Mucosa of rectum (tissue), 2 donors: ENCODE results near the gene PHOX2A.

ENCODE experiments used
- H3K27ac ChIP-seq, 2 donors: one replicate each; pipeline ENCODE4 v1.7.0; 2013; ENCODE audit warnings: inconsistent platforms in 2 of 2, low read depth in 2 of 2, low read length in 2 of 2
- H3K27me3 ChIP-seq, 2 donors: one replicate each; pipeline ENCODE4 v1.7.0; 2013; ENCODE audit warnings: low read length in 2 of 2; ENCODE audit not compliant: control insufficient read depth in 2 of 2, insufficient read depth in 2 of 2
- H3K36me3 ChIP-seq, 2 donors: one replicate each; pipeline ENCODE4 v1.7.0; 2013; ENCODE audit warnings: low read length in 2 of 2; ENCODE audit not compliant: control insufficient read depth in 2 of 2, insufficient read depth in 2 of 2
- H3K4me1 ChIP-seq, 2 donors: one replicate each; pipeline ENCODE4 v1.7.0; 2013; ENCODE audit warnings: low read length in 2 of 2, mild to moderate bottlenecking in 1 of 2; ENCODE audit not compliant: control insufficient read depth in 2 of 2, insufficient read depth in 2 of 2
- H3K4me3 ChIP-seq, 2 donors: one replicate each; pipeline ENCODE4 v1.7.0; 2013; ENCODE audit warnings: low read length in 2 of 2
- H3K9ac ChIP-seq, 2 donors: one replicate each; pipeline ENCODE4 v1.7.0; 2013; ENCODE audit warnings: low read length in 2 of 2, low read depth in 1 of 2, mild to moderate bottlenecking in 1 of 2
- H3K9me3 ChIP-seq, 2 donors: one replicate each; pipeline ENCODE4 v1.7.0; 2013; ENCODE audit warnings: low read length in 2 of 2; ENCODE audit not compliant: control insufficient read depth in 2 of 2
- donor health status: healthy.
- donor health status: Normal muscosa, but diverticular disease.

PHOX2A gene

GRCh38 chr11:72189455-72190250 is 54.3 kb downstream of the PHOX2A start:
- Histone ChIP-seq H3K9ac (no peak overlapping the region), H3K36me3 (no peaks in the 10 kb centered on the region), H3K9me3 (no peaks in the 10 kb centered on the region), H3K4me3 (no peak overlapping the region), H3K27ac (no peak overlapping the region), H3K27me3 (no peaks in the 10 kb centered on the region), H3K4me1 (peaks cover 0 to 5% of the 10 kb centered on the region in 2 donors)
